Limb (tissue), 2 donors: ENCODE measurements around the gene PXDN.

Source experiments
- DNase-seq, 2 donors: peaks; one replicate each; pipeline ENCODE4 v3.0.0-alpha.2; 2016; ENCODE audit errors: extremely low spot score in 2 of 2

The PXDN gene

GRCh38 chr2:1585635-1586034 is 158.7 kb downstream of the PXDN start:
- peak in 1 of 2 donors; percentile 21 for DNase-seq

DNA sequence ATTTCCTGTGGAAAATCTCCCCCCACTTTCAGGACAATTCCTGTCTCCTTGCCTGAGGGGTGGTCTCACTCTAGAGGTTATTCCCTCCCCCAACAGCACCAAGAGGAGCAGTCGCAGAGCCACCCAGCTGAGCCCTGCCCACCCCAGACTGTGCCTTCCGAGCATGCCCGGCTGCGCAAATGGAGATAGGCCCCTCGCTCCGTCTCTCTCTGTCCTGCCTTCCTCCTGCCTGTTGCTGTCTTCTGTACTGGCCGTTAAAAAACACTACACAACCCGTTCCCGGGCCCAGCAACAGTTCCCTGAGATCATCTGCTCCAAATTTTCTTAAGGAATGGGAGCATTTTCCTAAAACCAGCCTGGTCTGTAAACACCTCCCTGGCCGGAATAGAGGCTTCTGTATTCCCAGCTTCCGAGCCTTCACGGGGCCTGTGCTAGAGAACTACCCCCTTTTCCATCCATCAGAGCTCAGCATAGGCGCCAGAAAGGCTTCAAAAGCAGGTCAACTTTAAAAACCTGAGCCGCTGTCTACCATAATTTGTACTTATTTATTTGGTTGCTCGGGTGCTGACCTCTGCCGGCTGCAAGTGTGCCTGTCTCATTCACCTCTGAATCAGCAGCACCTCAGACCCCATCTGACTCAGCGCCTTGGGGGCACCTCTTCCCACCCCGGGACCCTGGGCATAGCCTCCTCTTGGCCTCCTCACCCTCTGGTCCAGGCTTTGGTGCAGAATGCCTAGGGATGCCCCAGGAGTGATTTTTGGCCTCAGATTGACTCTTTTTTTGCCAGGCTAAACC is 159.4 kb downstream of the PXDN start:
- DNase-seq: peak in 1 of 2 donors; percentile 25

- peak in 1 of 2 donors; percentile 11 for DNase-seq
Observed at GRCh38 chr2:1584051-1584531, 160.2 kb downstream of the PXDN start.

- DNase-seq: peak in 1 of 2 donors; percentile 26
Observed at GRCh38 chr2:1582891-1583341, 161.4 kb downstream of the PXDN start.

GRCh38 chr2:1581965-1582625 is 162.2 kb downstream of the PXDN start:
- DNase-seq: no peak
